Liver (tissue), 3 donors: ENCODE results near the gene CRADD.

ENCODE experiments used
- CTCF ChIP-seq: fragments of 150-350 bp; IDR thresholded peaks from 2 replicates; pipeline ENCODE4 v1.5.1; 2017; ENCODE audit warnings: improper control_type of control experiment, low read depth, low read length; ENCODE audit not compliant: missing input control
- REST ChIP-seq: IDR thresholded peaks from 2 replicates; pipeline ENCODE4 v1.6.1; 2016; ENCODE audit warnings: antibody characterized with exemption, mild to moderate bottlenecking
- SP1 ChIP-seq: IDR thresholded peaks from 2 replicates; pipeline ENCODE4 v1.6.1; 2018; ENCODE audit warnings: antibody characterized with exemption, mild to moderate bottlenecking
- TAF1 ChIP-seq: conservative IDR thresholded peaks from 2 replicates; pipeline ENCODE4 v1.6.1; 2016; ENCODE audit warnings: antibody characterized with exemption, mild to moderate bottlenecking
- donor health status: healthy.
- donor health status: healthy.

- no peak for TF ChIP-seq CTCF
- no peak for TF ChIP-seq SP1
- no peak for TF ChIP-seq REST
- TF ChIP-seq TAF1: no peak
These were observed 74.9 kb downstream of the CRADD start for GRCh38 chr12:93751864-93752610.
